Activated naive CD8-positive, alpha-beta T cell (primary cell): ENCODE measurements around the gene LMAN1.

Experiments used
- H3K27ac Mint-ChIP-seq: one replicate; pipeline ENCODE4 v1.8.0; 2021; ENCODE audit warnings: mixed read lengths
- H3K27me3 Mint-ChIP-seq: one replicate; pipeline ENCODE4 v1.8.0; 2021; ENCODE audit warnings: mixed read lengths
- H3K36me3 Mint-ChIP-seq: one replicate; pipeline ENCODE4 v1.8.0; 2021; ENCODE audit warnings: mixed read lengths
- H3K4me1 Mint-ChIP-seq: one replicate; pipeline ENCODE4 v1.8.0; 2021; ENCODE audit warnings: low read depth, mixed read lengths
- H3K4me3 Mint-ChIP-seq: one replicate; pipeline ENCODE4 v1.8.0; 2021; ENCODE audit warnings: mild to moderate bottlenecking, mixed read lengths
- H3K9me3 Mint-ChIP-seq: one replicate; pipeline ENCODE4 v1.8.0; 2021; ENCODE audit warnings: low read depth, mixed read lengths

The LMAN1 gene

GRCh38 chr18:59358712-59359575 is at the start of gene LMAN1:
Gene LMAN1, minus strand, starts transcription at chr18:59359265. Its CDS starts 21 bp downstream, at chr18:59359244.
- Mint-ChIP-seq H3K27me3 (no peaks in the 10 kb centered on the region), H3K4me3 (peak within 1 kb of the TSS; percentile 99), H3K27ac (peak within 1 kb of the TSS; percentile 99), H3K36me3 (peaks cover 4% of the 10 kb centered on the region), H3K9me3 (no peaks in the 10 kb centered on the region), H3K4me1 (peaks cover 44% of the 10 kb centered on the region)

GRCh38 chr18:59402432-59403090 is 43.5 kb upstream of the LMAN1 start:
- Mint-ChIP-seq H3K4me3 (no peak overlapping the region), H3K36me3 (no peaks in the 10 kb centered on the region), H3K4me1 (no peaks in the 10 kb centered on the region), H3K27me3 (peaks cover 6% of the 10 kb centered on the region), H3K27ac (no peak overlapping the region), H3K9me3 (no peaks in the 10 kb centered on the region)

- H3K27ac Mint-ChIP-seq: no peak overlapping the region
- peaks cover 10% of the 10 kb centered on the region for H3K27me3 Mint-ChIP-seq
- H3K4me3 Mint-ChIP-seq: no peak overlapping the region
- H3K4me1 Mint-ChIP-seq: peaks cover 7% of the 10 kb centered on the region
- H3K9me3 Mint-ChIP-seq: no peaks in the 10 kb centered on the region
- no peaks in the 10 kb centered on the region for H3K36me3 Mint-ChIP-seq
Observed at GRCh38 chr18:59400407-59400806, 41.3 kb upstream of the LMAN1 start.

- Mint-ChIP-seq H3K36me3 (no peaks in the 10 kb centered on the region), H3K9me3 (no peaks in the 10 kb centered on the region), H3K27me3 (peaks cover 26% of the 10 kb centered on the region), H3K27ac (no peak overlapping the region), H3K4me3 (no peak overlapping the region), H3K4me1 (peaks cover 11% of the 10 kb centered on the region)
Observed at GRCh38 chr18:59395226-59396175, 36.4 kb upstream of the LMAN1 start.

GRCh38 chr18:59393381-59393780 is 34.3 kb upstream of the LMAN1 start:
- no peaks in the 10 kb centered on the region for H3K9me3 Mint-ChIP-seq
- H3K4me1 Mint-ChIP-seq: peaks cover 11% of the 10 kb centered on the region
- H3K36me3 Mint-ChIP-seq: no peaks in the 10 kb centered on the region
- no peak overlapping the region for H3K27ac Mint-ChIP-seq
- H3K27me3 Mint-ChIP-seq: peaks cover 28% of the 10 kb centered on the region
- H3K4me3 Mint-ChIP-seq: no peak overlapping the region

GRCh38 chr18:59388817-59389216 is 29.8 kb upstream of the LMAN1 start:
- Mint-ChIP-seq H3K27ac (no peak overlapping the region), H3K27me3 (peaks cover 13% of the 10 kb centered on the region), H3K9me3 (no peaks in the 10 kb centered on the region), H3K4me1 (no peaks in the 10 kb centered on the region), H3K4me3 (no peak overlapping the region), H3K36me3 (no peaks in the 10 kb centered on the region)

- H3K27me3 Mint-ChIP-seq: peaks cover 10% of the 10 kb centered on the region
- no peaks in the 10 kb centered on the region for H3K9me3 Mint-ChIP-seq
- no peak overlapping the region for H3K27ac Mint-ChIP-seq
- no peaks in the 10 kb centered on the region for H3K36me3 Mint-ChIP-seq
- no peaks in the 10 kb centered on the region for H3K4me1 Mint-ChIP-seq
- no peak overlapping the region for H3K4me3 Mint-ChIP-seq
Observed at GRCh38 chr18:59387687-59388565, 28.9 kb upstream of the LMAN1 start.

GRCh38 chr18:59386909-59387686 is 28.0 kb upstream of the LMAN1 start:
- Mint-ChIP-seq H3K4me3 (no peak overlapping the region), H3K9me3 (no peaks in the 10 kb centered on the region), H3K36me3 (no peaks in the 10 kb centered on the region), H3K4me1 (no peaks in the 10 kb centered on the region), H3K27ac (no peak overlapping the region), H3K27me3 (peaks cover 4% of the 10 kb centered on the region)

GRCh38 chr18:59385191-59385590 is 26.1 kb upstream of the LMAN1 start:
- no peaks in the 10 kb centered on the region for H3K9me3 Mint-ChIP-seq
- H3K36me3 Mint-ChIP-seq: no peaks in the 10 kb centered on the region
- peaks cover 7% of the 10 kb centered on the region for H3K27me3 Mint-ChIP-seq
- no peak overlapping the region for H3K4me3 Mint-ChIP-seq
- no peak overlapping the region for H3K27ac Mint-ChIP-seq
- H3K4me1 Mint-ChIP-seq: no peaks in the 10 kb centered on the region

GRCh38 chr18:59383851-59384250 is 24.8 kb upstream of the LMAN1 start:
- Mint-ChIP-seq H3K36me3 (no peaks in the 10 kb centered on the region), H3K4me3 (no peak overlapping the region), H3K4me1 (no peaks in the 10 kb centered on the region), H3K27ac (no peak overlapping the region), H3K9me3 (no peaks in the 10 kb centered on the region), H3K27me3 (peaks cover 11% of the 10 kb centered on the region)

- Mint-ChIP-seq H3K4me1 (peaks cover 5% of the 10 kb centered on the region), H3K36me3 (no peaks in the 10 kb centered on the region), H3K9me3 (no peaks in the 10 kb centered on the region)
Observed at GRCh38 chr18:59382383-59382782, 23.3 kb upstream of the LMAN1 start.

GRCh38 chr18:59381949-59382348 is 22.9 kb upstream of the LMAN1 start:
- Mint-ChIP-seq H3K27ac (no peak overlapping the region), H3K27me3 (peaks cover 11% of the 10 kb centered on the region), H3K4me3 (no peak overlapping the region), H3K4me1 (peaks cover 5% of the 10 kb centered on the region), H3K36me3 (no peaks in the 10 kb centered on the region), H3K9me3 (no peaks in the 10 kb centered on the region)

More at GRCh38 chr18:59382383-59382782, 23.3 kb upstream of the LMAN1 start:
- H3K27me3 Mint-ChIP-seq: peaks cover 11% of the 10 kb centered on the region
- H3K4me3 Mint-ChIP-seq: no peak overlapping the region
- H3K27ac Mint-ChIP-seq: no peak overlapping the region

- H3K9me3 Mint-ChIP-seq: no peaks in the 10 kb centered on the region
- H3K36me3 Mint-ChIP-seq: no peaks in the 10 kb centered on the region
- no peak overlapping the region for H3K4me3 Mint-ChIP-seq
- H3K4me1 Mint-ChIP-seq: peaks cover 5% of the 10 kb centered on the region
- no peak overlapping the region for H3K27ac Mint-ChIP-seq
- H3K27me3 Mint-ChIP-seq: peaks cover 13% of the 10 kb centered on the region
Observed at GRCh38 chr18:59380706-59381105, 21.6 kb upstream of the LMAN1 start.
